ENCODE data around the gene LMOD1.

- TF ChIP-seq POLR2A (IDR thresholded peaks at IDR 0.05; ENCODE audit: low read depth, low read length) = no peak
- TF ChIP-seq PAX5 (IDR thresholded peaks at IDR 0.05; ENCODE audit: insufficient read depth, low read length, severe bottlenecking) = no peak
- TF ChIP-seq POU2F2 (IDR thresholded peaks at IDR 0.05; ENCODE audit: low read depth, low read length) = no peak
These were observed 22.0 kb upstream of the LMOD1 start for GRCh38 chr1:201968202-201968925.
